Bronchial epithelial cell (primary cell): ENCODE measurements around the gene TRIP12. TPM values are rescaled to one million over a fixed set of nuclear protein-coding genes. Genes with fewer than 3 reads are reported as not detected.

ENCODE experiments used
- DNase-seq: peaks from one replicate; pipeline ENCODE4 v3.0.0-alpha.2; 2010; ENCODE audit warnings: low read depth
- FAIRE-seq: peaks from 2 replicates; lab custom pipeline; 2011; peaks lifted over from hg19 to GRCh38; lab: Jason Lieb, UNC
- H3K27me3 ChIP-seq: 2 replicates; pipeline ENCODE4 v1.5.1; 2011; ENCODE audit warnings: low read length; ENCODE audit not compliant: control insufficient read depth, insufficient read depth
- H3K36me3 ChIP-seq: 2 replicates; pipeline ENCODE4 v1.5.1; 2011; ENCODE audit warnings: low read length; ENCODE audit not compliant: control insufficient read depth, insufficient read depth
- H3K4me3 ChIP-seq: 2 replicates; pipeline ENCODE4 v1.5.1; 2011; ENCODE audit warnings: mild to moderate bottlenecking, low read depth, low read length, control low read depth
- CTCF ChIP-seq: IDR thresholded peaks from 2 replicates; pipeline ENCODE4 v1.5.1; 2011; ENCODE audit warnings: mild to moderate bottlenecking, moderate library complexity, low read length, control low read depth, inconsistent platforms; ENCODE audit not compliant: insufficient read depth, severe bottlenecking
- total RNA-seq: library from RNA; depleted of rRNA; stranded (reverse); fragments of >200 nt; gene quantifications from 2 replicates; pipeline ENCODE4 v1.2.1, GENCODE V29; 2014

TRIP12 gene
- total RNA-seq, 1 donor from 2014 or later, result 170 TPM

DNA sequence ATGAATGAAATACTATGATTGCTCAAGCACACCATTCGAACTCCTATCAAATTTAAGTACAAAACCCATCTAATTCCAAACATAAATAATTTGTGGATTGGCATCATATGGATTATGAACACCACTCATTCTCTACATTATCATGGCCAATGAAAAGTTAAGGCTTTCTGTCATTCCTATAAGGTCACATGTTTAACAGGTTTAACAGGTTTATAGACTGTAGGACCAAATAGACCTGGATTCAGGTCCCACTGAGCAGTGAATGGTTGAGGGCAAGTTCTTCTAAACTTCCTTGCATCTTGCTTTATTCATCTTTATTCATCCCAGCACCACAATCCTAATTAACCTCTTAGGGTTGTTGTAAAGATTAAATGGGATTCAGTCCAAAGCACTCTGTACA, 33.9 kb upstream of the TRIP12 start:
- DNase-seq (peak; percentile 28), FAIRE-seq (no peak)
- TF ChIP-seq CTCF, result no peak
- Histone ChIP-seq H3K36me3 (no peaks in the 10 kb centered on the region), H3K4me3 (no peak overlapping the region), H3K27me3 (no peaks in the 10 kb centered on the region)

GRCh38 chr2:229952256-229952835, 30.5 kb upstream of the TRIP12 start:
- FAIRE-seq (peak; percentile 13), DNase-seq (no peak)
- Histone ChIP-seq H3K27me3 (no peaks in the 10 kb centered on the region), H3K4me3 (no peak overlapping the region), H3K36me3 (no peaks in the 10 kb centered on the region)
- no peak for TF ChIP-seq CTCF

DNA sequence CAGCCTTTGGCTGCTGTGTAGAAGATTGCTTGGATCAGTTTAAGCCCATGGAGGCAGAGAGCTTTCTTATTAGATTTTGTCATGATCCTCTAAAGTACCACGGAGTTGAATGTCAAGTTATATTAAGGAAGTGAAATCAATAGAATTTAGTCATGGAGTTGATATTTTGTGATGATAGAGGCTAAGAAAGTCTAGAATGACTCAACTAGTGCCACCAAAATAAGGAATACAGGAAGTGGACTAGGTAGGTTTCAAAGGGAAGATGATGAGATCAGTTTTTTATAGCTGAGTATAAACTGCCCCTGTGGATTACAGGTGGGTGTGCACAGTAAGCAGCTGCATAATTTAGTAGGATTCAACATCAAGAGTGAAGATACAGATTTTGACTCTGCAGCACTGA, 25.7 kb upstream of the TRIP12 start:
- Histone ChIP-seq H3K27me3 (no peaks in the 10 kb centered on the region), H3K36me3 (no peaks in the 10 kb centered on the region), H3K4me3 (no peak overlapping the region)
- no peak for TF ChIP-seq CTCF
- DNase-seq, result no peak
- FAIRE-seq, result no peak

GRCh38 chr2:229945975-229946374, 24.2 kb upstream of the TRIP12 start:
- Histone ChIP-seq H3K4me3 (no peak overlapping the region), H3K36me3 (no peaks in the 10 kb centered on the region), H3K27me3 (no peaks in the 10 kb centered on the region)
- DNase-seq (no peak), FAIRE-seq (no peak)
- TF ChIP-seq CTCF, result no peak

GRCh38 chr2:229943770-229944449, 22.1 kb upstream of the TRIP12 start:
- TF ChIP-seq CTCF, result no peak

More at GRCh38 chr2:229943770-229944449, 22.1 kb upstream of the TRIP12 start:
- no peak overlapping the region for H3K4me3 ChIP-seq
- DNase-seq (no peak), FAIRE-seq (no peak)
- no peaks in the 10 kb centered on the region for H3K36me3 ChIP-seq
- H3K27me3 ChIP-seq, result no peaks in the 10 kb centered on the region
